ENCODE results near the gene CELSR1.

- TF ChIP-seq CTCF (conservative IDR thresholded peaks at IDR 0.05): no peak
- TF ChIP-seq EZH2 (IDR thresholded peaks at IDR 0.05; ENCODE audit: low read depth): no peak
Observed at GRCh38 chr22:46481386-46481785, 56.0 kb downstream of the CELSR1 start.
